IMR-90 (cell line): ENCODE measurements around the gene TMEM154. TPM values are rescaled to one million over a fixed set of nuclear protein-coding genes. Genes with fewer than 3 reads are reported as not detected.

ENCODE experiments used
- ATAC-seq: fragments of 200-7000 bp; cut with Tn5 transposase; 2 replicates; pipeline ENCODE4 v1.9.1; 2020; ENCODE audit warnings: low read depth, mild to moderate bottlenecking, moderate library complexity
- BruUV-seq: library from RNA; stranded (reverse); fragments of 400-500 nt; replicated peaks from 2 replicates; lab custom pipeline; 2021; lab: Mats Ljungman, UMichigan
- CTCF ChIA-PET: fragments of 300-600 bp; formaldehyde crosslinking; extraction: SDS; loops from one replicate; lab custom pipeline; 2021; ENCODE audit warnings: antibody characterized with exemption; lab: Yijun Ruan, JAX
- POLR2A ChIA-PET: fragments of 300-600 bp; sonication (Branson Sonifier 250); formaldehyde crosslinking; loops from one replicate; lab custom pipeline; 2022; ENCODE audit warnings: antibody characterized with exemption; ENCODE audit not compliant: unreplicated experiment; lab: Charles Lee
- DNase-seq: peaks from one replicate; pipeline ENCODE4 v3.0.0; 2013
- H2AFZ ChIP-seq: replicated peaks from 2 replicates; pipeline ENCODE3; 2013; ENCODE audit warnings: low read length, mild to moderate bottlenecking; ENCODE audit not compliant: poor library complexity
- H2AK5ac ChIP-seq: 2 replicates; pipeline ENCODE4 v1.6.1; 2013; ENCODE audit warnings: low read depth, low read length, inconsistent platforms
- H2AK9ac ChIP-seq: replicated peaks from 2 replicates; pipeline ENCODE3; 2013; ENCODE audit warnings: mild to moderate bottlenecking, low read depth, low read length, moderate library complexity; ENCODE audit not compliant: poor library complexity
- H2BK120ac ChIP-seq: 2 replicates; pipeline ENCODE4 v1.6.1; 2013; ENCODE audit warnings: low read depth, low read length, inconsistent platforms
- H2BK15ac ChIP-seq: 3 replicates; pipeline ENCODE4 v1.6.1; 2013; ENCODE audit warnings: low read depth, low read length, inconsistent platforms
- H2BK20ac ChIP-seq: 2 replicates; pipeline ENCODE4 v1.6.1; 2013; ENCODE audit warnings: low read depth, mild to moderate bottlenecking, inconsistent platforms, low read length, moderate library complexity
- H2BK5ac ChIP-seq: 2 replicates; pipeline ENCODE4 v1.6.1; 2013; ENCODE audit warnings: mild to moderate bottlenecking, low read depth, low read length, inconsistent platforms; ENCODE audit not compliant: poor library complexity, severe bottlenecking
- H3K14ac ChIP-seq: replicated peaks from 2 replicates; pipeline ENCODE4 v1.6.1; 2013; ENCODE audit warnings: low read depth, low read length, inconsistent platforms
- H3K18ac ChIP-seq: 2 replicates; pipeline ENCODE4 v1.6.1; 2013; ENCODE audit warnings: low read depth, low read length, control low read depth
- H3K23ac ChIP-seq: 2 replicates; pipeline ENCODE4 v1.6.1; 2013; ENCODE audit warnings: low read depth, low read length, inconsistent platforms
- H3K27ac ChIP-seq: 2 replicates; pipeline ENCODE4 v1.5.1; 2013; ENCODE audit warnings: mild to moderate bottlenecking, control low read depth, low read length; ENCODE audit not compliant: insufficient read depth
- H3K27me3 ChIP-seq: 2 replicates; pipeline ENCODE4 v1.6.1; 2013; ENCODE audit warnings: low read length; ENCODE audit not compliant: control insufficient read depth, insufficient read depth
- H3K36me3 ChIP-seq: 2 replicates; pipeline ENCODE4 v1.6.1; 2013; ENCODE audit warnings: low read length, mixed read lengths; ENCODE audit not compliant: control insufficient read depth, insufficient read depth
- H3K4ac ChIP-seq: 2 replicates; pipeline ENCODE4 v1.6.1; 2013; ENCODE audit warnings: low read depth, low read length, inconsistent platforms
- H3K4me1 ChIP-seq: 2 replicates; pipeline ENCODE4 v1.6.1; 2013; ENCODE audit warnings: low read length, mixed read lengths; ENCODE audit not compliant: control insufficient read depth, insufficient read depth
- H3K4me2 ChIP-seq: 2 replicates; pipeline ENCODE4 v1.6.1; 2013; ENCODE audit warnings: low read depth, mild to moderate bottlenecking, control low read depth, low read length, moderate library complexity
- H3K4me3 ChIP-seq: 2 replicates; pipeline ENCODE4 v1.5.1; 2013; ENCODE audit warnings: low read depth, mild to moderate bottlenecking, control low read depth, low read length, moderate library complexity; ENCODE audit not compliant: insufficient read depth
- H3K56ac ChIP-seq: 2 replicates; pipeline ENCODE4 v1.6.1; 2013; ENCODE audit warnings: low read length, inconsistent platforms; ENCODE audit not compliant: insufficient read depth; ENCODE audit errors: extremely low read depth
- H3K79me1 ChIP-seq, 2 experiments: 2 replicates each; pipeline ENCODE4 v1.6.1; 2013; ENCODE audit warnings: low read length in 2 of 2, inconsistent platforms in 1 of 2, low read depth in 1 of 2
- H3K9ac ChIP-seq: 2 replicates; pipeline ENCODE4 v1.6.1; 2013; ENCODE audit warnings: low read depth, low read length, control low read depth
- H3K9me1 ChIP-seq: 2 replicates; pipeline ENCODE4 v1.6.1; 2013; ENCODE audit warnings: low read length, inconsistent platforms; ENCODE audit not compliant: insufficient read depth
- H3K9me3 ChIP-seq: 2 replicates; pipeline ENCODE4 v1.6.1; 2013; ENCODE audit warnings: low read length; ENCODE audit not compliant: control insufficient read depth, insufficient read depth
- H4K20me1 ChIP-seq: 2 replicates; pipeline ENCODE4 v1.6.1; 2013; ENCODE audit warnings: low read length, inconsistent platforms; ENCODE audit not compliant: insufficient read depth
- H4K5ac ChIP-seq: 2 replicates; pipeline ENCODE4 v1.6.1; 2013; ENCODE audit warnings: mild to moderate bottlenecking, low read depth, low read length, control low read depth
- H4K8ac ChIP-seq, 2 experiments: 2 replicates each; pipeline ENCODE4 v1.6.1; 2013; ENCODE audit warnings: low read depth in 2 of 2, low read length in 2 of 2, control low read depth in 1 of 2, inconsistent platforms in 1 of 2
- H4K91ac ChIP-seq: 2 replicates; pipeline ENCODE4 v1.6.1; 2013; ENCODE audit warnings: low read depth, low read length, inconsistent platforms; ENCODE audit not compliant: insufficient read depth
- BHLHE40 ChIP-seq: fragments of 150-350 bp; IDR thresholded peaks from 2 replicates; pipeline ENCODE4 v1.6.1; 2016; ENCODE audit warnings: mild to moderate bottlenecking, low read depth, low read length
- CEBPB ChIP-seq: IDR thresholded peaks from 2 replicates; pipeline ENCODE4 v1.6.1; 2012; ENCODE audit warnings: low read depth, low read length, improper control_type of control experiment
- CHD1 ChIP-seq: IDR thresholded peaks from 2 replicates; pipeline ENCODE4 v1.6.1; 2012; ENCODE audit warnings: low read depth, low read length, improper control_type of control experiment
- CTCF ChIP-seq: conservative IDR thresholded peaks from 2 replicates; pipeline ENCODE4 v1.5.1; 2012; ENCODE audit warnings: mild to moderate bottlenecking, low read depth, low read length, improper control_type of control experiment
- FOS ChIP-seq: fragments of 150-350 bp; IDR thresholded peaks from 2 replicates; pipeline ENCODE4 v1.6.1; 2016; ENCODE audit warnings: low read depth, low read length
- MAFK ChIP-seq: IDR thresholded peaks from 2 replicates; pipeline ENCODE4 v1.6.1; 2012; ENCODE audit warnings: low read depth, low read length, improper control_type of control experiment
- MAZ ChIP-seq: IDR thresholded peaks from 2 replicates; pipeline ENCODE4 v1.6.1; 2012; ENCODE audit warnings: low read depth, mild to moderate bottlenecking, low read length, improper control_type of control experiment, moderate library complexity, borderline replicate concordance
- MXI1 ChIP-seq: IDR thresholded peaks from 2 replicates; pipeline ENCODE4 v1.6.1; 2012; ENCODE audit warnings: low read depth, mild to moderate bottlenecking, low read length, moderate library complexity, borderline replicate concordance
- NFE2L2 ChIP-seq: fragments of 150-350 bp; IDR thresholded peaks from 2 replicates; pipeline ENCODE4 v1.6.1; 2016; ENCODE audit warnings: low read depth, mild to moderate bottlenecking, low read length
- POLR2A ChIP-seq: IDR thresholded peaks from 2 replicates; pipeline ENCODE4 v1.6.1; 2012; ENCODE audit warnings: mild to moderate bottlenecking, low read depth, low read length
- RAD21 ChIP-seq: IDR thresholded peaks from 2 replicates; pipeline ENCODE4 v1.6.1; 2012; ENCODE audit warnings: low read length, improper control_type of control experiment
- RCOR1 ChIP-seq: IDR thresholded peaks from 2 replicates; pipeline ENCODE4 v1.6.1; 2012; ENCODE audit warnings: mild to moderate bottlenecking, low read length, improper control_type of control experiment; ENCODE audit not compliant: insufficient replicate concordance
- RFX5 ChIP-seq: IDR thresholded peaks from 2 replicates; pipeline ENCODE4 v1.8.0; 2012; ENCODE audit warnings: low read depth, mild to moderate bottlenecking, low read length, moderate library complexity
- SMC3 ChIP-seq: fragments of 150-350 bp; IDR thresholded peaks from 2 replicates; pipeline ENCODE4 v1.6.1; 2016; ENCODE audit warnings: low read depth, mild to moderate bottlenecking, antibody characterized with exemption, low read length, moderate library complexity
- USF2 ChIP-seq: fragments of 150-350 bp; IDR thresholded peaks from 2 replicates; pipeline ENCODE4 v1.6.1; 2017; ENCODE audit warnings: mild to moderate bottlenecking, antibody characterized with exemption, low read length, low read depth
- WGBS, 2 experiments: methylation state at CpG; one replicate each; pipeline versions ENCODE4 v1.1.5 to v1.1.7; 2013; ENCODE audit warnings: missing lambda C conversion rate in 2 of 2; ENCODE audit not compliant: insufficient read length in 1 of 2; ENCODE audit errors: extremely low coverage in 2 of 2; 5-methylcytosine and 5-hydroxymethylcytosine counted together
- dilution Hi-C: fragments of 300-500 bp; cut with HindIII; formaldehyde crosslinking; loops from one replicate; pipeline ENCODE4 v1.14.3; 2018; ENCODE audit warnings: low sequenced_read_pairs; ENCODE audit not compliant: unreplicated experiment
- in situ Hi-C: fragments of 300-500 bp; cut with MboI; formaldehyde crosslinking; loops from 3 replicates; pipeline ENCODE4 v1.14.3; 2019; ENCODE audit warnings: low sequenced_read_pairs, inconsistent platforms, mixed read lengths
- intact Hi-C: fragments of 100-400 bp; cut with micrococcal nuclease; formaldehyde crosslinking; loops from 2 replicates; pipeline ENCODE4 v1.10.0; 2022
- polyA plus RNA-seq, 3 experiments: library from polyadenylated mRNA; depleted of rRNA; stranded (reverse); fragments of >200 nt; gene quantifications; 2 replicates each; pipeline ENCODE4 v1.2.3, GENCODE V29; 2012; ENCODE audit warnings: low replicate concordance in 1 of 3
- total RNA-seq: library from RNA; depleted of rRNA; stranded (reverse); fragments of >200 nt; gene quantifications from 2 replicates; pipeline ENCODE4 v1.2.3, GENCODE V29; 2012

TMEM154 gene
- total and polyA plus RNA-seq, 2 of the 4 experiments (the other 2 are of a cell fraction), result 0.12 to 0.18 TPM

GRCh38 chr4:152687974-152688599 lies 8.3 kb upstream of the TMEM154 start:
- Histone ChIP-seq H3K79me1 (no peaks in the 10 kb centered on the region), H3K4me1 (no peaks in the 10 kb centered on the region), H4K5ac (no peak overlapping the region), H3K4me2 (no peak overlapping the region), H3K27me3 (peaks cover 34% of the 10 kb centered on the region), H3K36me3 (no peaks in the 10 kb centered on the region), H2AK9ac (no peak overlapping the region), H3K4ac (no peak overlapping the region), H3K14ac (no peak overlapping the region), H4K20me1 (no peaks in the 10 kb centered on the region), H2AK5ac (no peak overlapping the region), H3K23ac (no peak overlapping the region), H2BK20ac (no peak overlapping the region), H3K18ac (no peak overlapping the region), H3K27ac (no peak overlapping the region), H2AFZ (no peak overlapping the region), H4K91ac (no peak overlapping the region), H3K9me1 (no peaks in the 10 kb centered on the region), H3K9ac (no peak overlapping the region), H3K9me3 (no peaks in the 10 kb centered on the region), H2BK5ac (no peak overlapping the region), H3K56ac (no peak overlapping the region), H2BK120ac (no peak overlapping the region), H3K4me3 (no peak overlapping the region), H2BK15ac (no peak overlapping the region), H4K8ac (no peak overlapping the region)
- intact Hi-C loops, result no loop called here
- dilution Hi-C loops, result no loop called here
- ChIA-PET CTCF (no interaction called here), POLR2A (no interaction called here)
- no peak for ATAC-seq
- in situ Hi-C loops, result no loop called here
- WGBS, 2 experiments, result no CpG with 5 or more reads among the region's 2 CpGs
- no peak for TF ChIP-seq CHD1
- TF ChIP-seq RAD21, result no peak
- no peak for TF ChIP-seq MAFK
- no peak for TF ChIP-seq CEBPB
- TF ChIP-seq RFX5, result no peak
- TF ChIP-seq USF2, result no peak
- TF ChIP-seq CTCF, result no peak
- no peak for TF ChIP-seq POLR2A
- no peak for TF ChIP-seq MXI1
- no peak for TF ChIP-seq BHLHE40
- no peak for TF ChIP-seq FOS
- no peak for TF ChIP-seq SMC3
- no peak for TF ChIP-seq RCOR1
- no peak for TF ChIP-seq NFE2L2
- TF ChIP-seq MAZ, result no peak
- BruUV-seq, result no TSS peak
- DNase-seq, result no peak
